Esophagus squamous epithelium (tissue), 5 donors: Measurements from ENCODE around the gene SOX10. TPM values are rescaled to one million over a fixed set of nuclear protein-coding genes. Genes with fewer than 3 reads are reported as not detected.
"Not testable (repeated sequence)": the region's sequence is repeated elsewhere in the genome, so short reads cannot be mapped to it uniquely, and the experiment has no call there.

Source experiments
- DNase-seq: peaks from one replicate; lab custom pipeline; 2025; lab: John Stamatoyannopoulos, UW
- H3K27ac ChIP-seq, 4 donors: fragments of 200-600 bp; sonication (generic); one replicate each; pipeline ENCODE4 v1.5.1; 2016 to 2019; ENCODE audit warnings: mild to moderate bottlenecking in 1 of 4
- H3K27me3 ChIP-seq, 4 donors: fragments of 200-600 bp; sonication (generic); 1 replicate in 3 of 4; 2 replicates in 1 of 4; pipeline versions ENCODE4 v1.5.1 to v1.6.0; 2017 to 2021; ENCODE audit warnings: antibody characterized with exemption in 1 of 4
- H3K36me3 ChIP-seq, 3 donors: fragments of 200-600 bp; sonication (generic); one replicate each; pipeline ENCODE4 v1.5.1; 2016 to 2019
- H3K4me1 ChIP-seq, 3 donors: fragments of 200-600 bp; sonication (generic); one replicate each; pipeline ENCODE4 v1.5.1; 2017 to 2019
- H3K4me3 ChIP-seq, 4 donors: fragments of 200-600 bp; sonication (generic); 1 replicate in 3 of 4; 2 replicates in 1 of 4; pipeline ENCODE4 v1.5.1; 2016 to 2019; ENCODE audit warnings: mild to moderate bottlenecking in 2 of 4, moderate library complexity in 1 of 4
- H3K9me3 ChIP-seq, 3 donors: fragments of 200-600 bp; sonication (generic); one replicate each; pipeline ENCODE4 v1.5.1; 2016 to 2019
- POLR2A ChIP-seq, 4 donors: fragments of 450-650 bp; IDR thresholded peaks; one replicate each; pipeline ENCODE4 v1.6.1; 2017; ENCODE audit warnings: antibody characterized with exemption in 4 of 4, mild to moderate bottlenecking in 4 of 4, moderate library complexity in 3 of 4
- WGBS, 2 donors: methylation state at CpG; one replicate each; pipeline ENCODE4 v1.1.5; 2018; 5-methylcytosine and 5-hydroxymethylcytosine counted together
- intact Hi-C: fragments of 100-400 bp; cut with DNase I; formaldehyde crosslinking; loops from one replicate; pipeline ENCODE4 v1.15.0; 2022
- total RNA-seq, 4 donors: library from RNA; depleted of rRNA; stranded (reverse); fragments of >200 nt; gene quantifications; one replicate each; pipeline ENCODE4 v1.1.0, GENCODE V29; 2016
- TF ChIP-seq, protein P1 (sequence below), 6 experiments: fragments of 450-650 bp in 4 of 6; fragments of 200-600 bp in 2 of 6; sonication (generic) in 2 of 6; IDR thresholded peaks; one replicate each; pipeline ENCODE4 v1.5.1; 2016 to 2019; ENCODE audit warnings: antibody characterized with exemption in 6 of 6, mild to moderate bottlenecking in 4 of 6, moderate library complexity in 4 of 6
- donor health status: DM: yes; HTN: yes; CAD: no.

Gene SOX10
- total RNA-seq, 4 donors from 2014 or later, result 0.44 to 1.7 (median 1.5) TPM; not detected in 1

DNA sequence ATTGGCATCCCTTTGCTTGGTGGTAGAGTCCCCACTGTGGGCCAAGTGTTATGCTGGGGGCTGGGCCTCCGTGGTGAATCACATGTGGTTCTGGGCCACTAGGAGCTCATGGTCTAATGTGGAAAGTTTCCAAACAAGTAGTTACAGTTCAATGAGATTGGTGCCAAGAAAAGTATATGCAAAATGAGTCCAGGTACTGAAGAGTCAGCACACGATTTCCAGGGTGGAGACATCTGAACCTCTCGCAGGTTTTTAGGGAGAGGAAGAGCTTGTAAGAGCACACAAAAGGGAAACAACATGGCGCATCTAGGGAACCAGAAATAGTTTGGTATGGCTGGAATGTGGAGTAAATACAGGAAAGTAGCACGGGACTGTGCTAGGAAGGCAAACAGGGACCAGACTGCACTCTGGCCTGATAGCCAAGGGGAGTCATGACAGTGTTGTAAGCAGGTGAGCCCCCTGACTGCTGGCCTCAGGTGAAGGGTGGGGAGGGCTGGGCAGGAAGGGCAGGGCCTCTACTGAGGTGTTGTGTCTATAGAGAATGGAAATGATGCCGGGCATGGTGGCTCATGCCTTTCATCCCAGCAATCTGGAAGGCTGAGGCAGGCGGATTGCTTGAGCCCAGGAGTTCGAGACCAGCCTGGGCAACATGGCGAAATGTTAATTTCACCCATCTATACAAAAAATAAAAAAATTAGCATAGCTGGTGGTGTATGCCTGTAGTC is 18.3 kb downstream of the SOX10 start:
- Histone ChIP-seq H3K9me3 (no peaks in the 10 kb centered on the region), H3K27me3 (no peaks in the 10 kb centered on the region), H3K4me1 (peaks cover 0 to 13% (median 0%) of the 10 kb centered on the region in 3 donors), H3K4me3 (no peak overlapping the region), H3K27ac (no peak overlapping the region), H3K36me3 (peaks cover 32 to 81% (median 34%) of the 10 kb centered on the region in 3 donors)
- DNase-seq, result no peak
- WGBS, 2 donors, result 61 to 84% methylated on average over 8 to 9 of the region's 9 CpGs
- intact Hi-C loops, result loop anchor here (10.0 kb wide), 1 partner anchor 141 kb away; the partner anchor contains the start of gene GALR3
- no peak for TF ChIP-seq POLR2A (IDR thresholded peaks at IDR 0.05)
- TF ChIP-seq, protein P1, sequence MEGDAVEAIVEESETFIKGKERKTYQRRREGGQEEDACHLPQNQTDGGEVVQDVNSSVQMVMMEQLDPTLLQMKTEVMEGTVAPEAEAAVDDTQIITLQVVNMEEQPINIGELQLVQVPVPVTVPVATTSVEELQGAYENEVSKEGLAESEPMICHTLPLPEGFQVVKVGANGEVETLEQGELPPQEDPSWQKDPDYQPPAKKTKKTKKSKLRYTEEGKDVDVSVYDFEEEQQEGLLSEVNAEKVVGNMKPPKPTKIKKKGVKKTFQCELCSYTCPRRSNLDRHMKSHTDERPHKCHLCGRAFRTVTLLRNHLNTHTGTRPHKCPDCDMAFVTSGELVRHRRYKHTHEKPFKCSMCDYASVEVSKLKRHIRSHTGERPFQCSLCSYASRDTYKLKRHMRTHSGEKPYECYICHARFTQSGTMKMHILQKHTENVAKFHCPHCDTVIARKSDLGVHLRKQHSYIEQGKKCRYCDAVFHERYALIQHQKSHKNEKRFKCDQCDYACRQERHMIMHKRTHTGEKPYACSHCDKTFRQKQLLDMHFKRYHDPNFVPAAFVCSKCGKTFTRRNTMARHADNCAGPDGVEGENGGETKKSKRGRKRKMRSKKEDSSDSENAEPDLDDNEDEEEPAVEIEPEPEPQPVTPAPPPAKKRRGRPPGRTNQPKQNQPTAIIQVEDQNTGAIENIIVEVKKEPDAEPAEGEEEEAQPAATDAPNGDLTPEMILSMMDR (IDR thresholded peaks at IDR 0.05), result no peak

DNA sequence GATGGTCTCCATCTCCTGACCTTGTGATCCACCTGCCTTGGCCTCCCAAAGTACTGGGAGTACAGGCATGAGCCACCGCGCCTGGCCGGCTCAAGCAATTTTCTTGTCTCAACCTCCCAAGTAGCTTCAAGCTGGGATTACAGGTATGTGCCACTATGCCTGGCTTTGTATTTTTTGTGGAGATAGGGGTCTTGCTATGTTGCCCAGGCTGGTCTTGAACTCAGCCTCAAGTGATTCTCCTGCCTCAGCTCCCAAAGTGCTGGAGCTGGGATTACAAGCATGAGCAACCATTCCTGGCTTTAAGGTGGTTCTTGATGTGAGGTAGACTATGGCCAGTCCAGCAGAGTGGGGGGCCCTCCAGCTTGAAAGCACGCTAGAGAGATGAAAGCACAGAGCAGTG is 23.3 kb downstream of the SOX10 start:
- DNase-seq, result no peak
- H3K27me3 ChIP-seq, result no peaks in the 10 kb centered on the region
- peaks cover 0 to 15% (median 0%) of the 10 kb centered on the region in 3 donors for H3K4me1 ChIP-seq
- intact Hi-C loops, result loop anchor here (10.0 kb wide), 1 partner anchor 136 kb away; the partner anchor contains the start of gene GALR3
- no peak overlapping the region for H3K4me3 ChIP-seq
- no peaks in the 10 kb centered on the region for H3K9me3 ChIP-seq
- no peak overlapping the region for H3K27ac ChIP-seq
- TF ChIP-seq, protein P1 (IDR thresholded peaks at IDR 0.05), result no peak
- no peak for TF ChIP-seq POLR2A (IDR thresholded peaks at IDR 0.05)
- WGBS, 2 donors, result 100% methylated on average over 3 to 4 of the region's 4 CpGs
- peaks cover 21 to 93% (median 34%) of the 10 kb centered on the region in 3 donors for H3K36me3 ChIP-seq

DNA sequence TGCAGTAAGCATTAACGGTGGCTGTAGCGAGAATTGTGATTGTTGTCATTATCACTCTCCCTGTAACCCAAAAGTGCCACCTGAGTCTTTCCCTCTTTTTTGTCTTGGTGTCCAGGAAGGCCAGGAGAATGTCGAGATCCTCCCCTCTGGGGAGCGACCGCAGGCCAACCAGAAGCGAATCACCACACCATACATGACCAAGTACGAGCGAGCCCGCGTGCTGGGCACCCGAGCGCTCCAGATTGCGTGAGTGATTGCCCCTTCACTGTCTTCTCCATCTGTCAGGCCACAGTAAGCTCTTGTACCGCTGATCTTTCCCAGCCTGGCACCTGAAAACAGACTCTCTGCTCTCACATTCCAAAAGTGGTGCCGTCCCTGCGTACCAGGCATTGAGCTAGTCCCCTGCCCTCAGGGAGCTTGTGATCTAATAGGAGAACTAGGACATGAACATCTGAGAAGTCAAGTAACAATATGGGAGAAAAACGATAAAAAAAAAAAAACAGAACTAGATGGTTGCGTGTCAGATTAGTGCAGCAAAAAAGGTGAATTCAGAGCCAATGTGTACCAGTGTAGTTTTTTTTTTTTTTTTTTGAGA is 25.0 kb downstream of the SOX10 start:
- TF ChIP-seq, protein P1 (IDR thresholded peaks at IDR 0.05), result no peak
- TF ChIP-seq POLR2A (IDR thresholded peaks at IDR 0.05), result no peak
- intact Hi-C loops, result no loop called here
- Histone ChIP-seq H3K4me3 (no peak overlapping the region), H3K9me3 (no peaks in the 10 kb centered on the region), H3K27ac (no peak overlapping the region), H3K27me3 (no peaks in the 10 kb centered on the region), H3K4me1 (peaks cover 6 to 20% (median 6%) of the 10 kb centered on the region in 3 donors), H3K36me3 (peaks cover 21 to 84% (median 34%) of the 10 kb centered on the region in 3 donors)
- DNase-seq, result no peak
- 96% methylated on average over 14 to 18 of the region's 18 CpGs for WGBS, 2 donors

DNA sequence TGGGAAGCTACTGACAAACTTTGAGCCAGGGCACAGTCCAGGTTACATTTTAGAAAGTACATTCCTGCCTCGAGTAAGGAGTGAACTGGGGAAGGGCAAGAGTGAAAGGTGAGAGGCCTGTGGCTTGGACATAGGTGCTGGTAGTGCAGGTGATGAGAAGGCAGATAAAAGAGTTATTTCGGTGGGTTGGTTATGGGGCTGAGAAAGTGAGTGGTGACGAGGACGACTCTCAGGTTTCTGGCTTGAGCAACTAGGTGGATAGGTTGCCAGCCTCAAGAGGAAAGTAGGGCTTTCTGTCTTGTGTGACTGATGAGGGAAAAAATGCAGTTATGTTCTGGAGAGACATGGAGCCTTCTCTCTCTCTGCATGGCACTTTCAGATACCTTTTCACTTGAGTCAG is 27.1 kb downstream of the SOX10 start:
- Histone ChIP-seq H3K9me3 (no peaks in the 10 kb centered on the region), H3K4me3 (no peak overlapping the region), H3K36me3 (peaks cover 21 to 63% (median 31%) of the 10 kb centered on the region in 3 donors), H3K27me3 (no peaks in the 10 kb centered on the region), H3K4me1 (peaks cover 16 to 35% (median 18%) of the 10 kb centered on the region in 3 donors), H3K27ac (no peak overlapping the region)
- no peak for DNase-seq
- no peak for TF ChIP-seq POLR2A (IDR thresholded peaks at IDR 0.05)
- intact Hi-C loops, result no loop called here
- 82 to 87% methylated on average over 4 of the region's 4 CpGs for WGBS, 2 donors

DNA sequence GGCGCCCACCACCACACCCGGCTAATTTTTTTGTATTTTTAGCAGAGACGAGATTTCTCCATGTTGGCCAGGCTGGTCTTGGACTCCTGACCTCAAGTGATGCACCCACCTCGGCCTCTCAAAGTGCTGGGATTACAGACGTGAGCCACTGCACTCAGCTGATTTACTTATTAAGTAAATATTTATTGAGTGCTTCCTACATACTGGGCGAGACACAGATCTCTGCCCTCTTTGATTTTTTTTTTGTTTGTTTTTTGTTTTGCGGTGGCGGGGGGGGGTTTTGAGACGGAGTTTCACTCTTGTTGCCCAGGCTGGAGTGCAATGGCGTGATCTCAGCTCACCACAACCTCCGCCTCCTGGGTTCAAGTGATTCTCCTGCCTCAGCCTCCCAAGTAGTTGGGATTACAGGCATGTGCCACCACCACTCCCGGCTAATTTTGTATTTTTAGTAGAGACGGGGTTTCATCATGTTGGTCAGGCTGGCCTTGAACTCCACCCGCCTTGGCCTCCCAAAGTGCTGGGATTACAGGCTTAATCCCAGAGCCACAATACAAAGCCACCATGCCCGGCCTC is 28.4 kb downstream of the SOX10 start:
- intact Hi-C loops, H3K4me3 ChIP-seq, H3K27ac ChIP-seq, DNase-seq, H3K9me3 ChIP-seq, H3K27me3 ChIP-seq: not testable (repeated sequence)
- Histone ChIP-seq H3K4me1 (peaks cover 16 to 38% (median 21%) of the 10 kb centered on the region in 3 donors), H3K36me3 (peaks cover 12 to 50% (median 19%) of the 10 kb centered on the region in 3 donors)
- 72 to 83% methylated on average over 14 to 15 of the region's 15 CpGs for WGBS, 2 donors
